PC-3 (cell line): ENCODE measurements around the gene MCU. TPM values are rescaled to one million over a fixed set of nuclear protein-coding genes. Genes with fewer than 3 reads are reported as not detected.

Experiments used
- ATAC-seq: fragments of 200-7000 bp; cut with Tn5 transposase; 2 replicates; pipeline ENCODE4 v1.9.1; 2020; ENCODE audit warnings: mild to moderate bottlenecking, moderate library complexity
- BruUV-seq: library from RNA; stranded (reverse); fragments of 400-500 nt; replicated peaks from 2 replicates; lab custom pipeline; 2021; lab: Mats Ljungman, UMichigan
- CTCF ChIA-PET: fragments of 300-600 bp; sonication (Branson Sonifier 250); formaldehyde crosslinking; loops from one replicate; lab custom pipeline; 2022; ENCODE audit warnings: antibody characterized with exemption; lab: Charles Lee
- POLR2A ChIA-PET: fragments of 300-600 bp; sonication (Branson Sonifier 250); formaldehyde crosslinking; loops from one replicate; lab custom pipeline; 2022; ENCODE audit warnings: antibody characterized with exemption; ENCODE audit not compliant: unreplicated experiment; lab: Charles Lee
- DNase-seq: peaks from one replicate; pipeline ENCODE4 v3.0.0-alpha.2; 2015
- H2AFZ ChIP-seq: fragments of 300-600 bp; sonication (generic); 2 replicates; pipeline ENCODE4 v1.6.0; 2016; ENCODE audit warnings: antibody characterized with exemption, low read length
- H3F3A ChIP-seq: fragments of 300-600 bp; sonication (generic); one replicate; pipeline ENCODE4 v1.6.0; 2017; ENCODE audit warnings: antibody characterized with exemption, low read length, control low read depth, mild to moderate bottlenecking; ENCODE audit not compliant: unreplicated experiment
- H3K27ac ChIP-seq: fragments of 300-600 bp; sonication (generic); 2 replicates; pipeline ENCODE4 v1.5.1; 2016; ENCODE audit warnings: mild to moderate bottlenecking, low read length
- H3K27me3 ChIP-seq: fragments of 300-600 bp; sonication (generic); 2 replicates; pipeline ENCODE4 v1.6.1; 2016; ENCODE audit warnings: low read length, mixed read lengths
- H3K36me3 ChIP-seq: fragments of 300-600 bp; sonication (generic); 2 replicates; pipeline ENCODE4 v1.6.1; 2016; ENCODE audit warnings: low read depth, mixed run types, low read length, mixed read lengths
- H3K4me1 ChIP-seq: fragments of 300-600 bp; sonication (generic); 2 replicates; pipeline ENCODE4 v1.5.1; 2016; ENCODE audit warnings: low read length; ENCODE audit not compliant: insufficient read depth
- H3K4me2 ChIP-seq: fragments of 300-600 bp; sonication (generic); 2 replicates; pipeline ENCODE4 v1.6.0; 2016; ENCODE audit warnings: low read length
- H3K4me3 ChIP-seq: fragments of 300-600 bp; sonication (generic); 2 replicates; pipeline ENCODE4 v1.5.1; 2016; ENCODE audit warnings: mild to moderate bottlenecking, low read length, mixed read lengths
- H3K79me2 ChIP-seq: fragments of 300-600 bp; sonication (generic); 2 replicates; pipeline ENCODE4 v1.6.1; 2017; ENCODE audit warnings: low read length, mixed read lengths
- H3K9ac ChIP-seq: fragments of 300-600 bp; sonication (generic); 2 replicates; pipeline ENCODE4 v1.6.0; 2016; ENCODE audit warnings: mild to moderate bottlenecking, low read length
- H3K9me2 ChIP-seq: fragments of 300-600 bp; sonication (generic); replicated peaks from 2 replicates; pipeline ENCODE4 v1.6.1; 2016; ENCODE audit warnings: mixed run types, low read length, mixed read lengths
- H3K9me3 ChIP-seq: fragments of 300-600 bp; sonication (generic); 2 replicates; pipeline ENCODE4 v1.6.1; 2016; ENCODE audit warnings: low read length, mixed read lengths
- H4K20me1 ChIP-seq: fragments of 300-600 bp; sonication (generic); 2 replicates; pipeline ENCODE4 v1.6.1; 2016; ENCODE audit warnings: low read length, mixed read lengths
- EZH2 ChIP-seq: fragments of 300-600 bp; sonication (generic); IDR thresholded peaks from one replicate; pipeline ENCODE4 v1.6.1; 2017; ENCODE audit warnings: antibody characterized with exemption, mild to moderate bottlenecking, low read length; ENCODE audit not compliant: unreplicated experiment
- EZH2phosphoT487 ChIP-seq: fragments of 300-600 bp; sonication (generic); IDR thresholded peaks from 2 replicates; pipeline ENCODE4 v1.6.1; 2018; ENCODE audit warnings: mild to moderate bottlenecking, antibody characterized with exemption, low read length, borderline replicate concordance
- intact Hi-C: fragments of 100-400 bp; cut with micrococcal nuclease; formaldehyde crosslinking; loops from 2 replicates; pipeline ENCODE4 v1.9.0; 2023
- total RNA-seq: library from RNA; depleted of rRNA; stranded (reverse); fragments of >200 nt; gene quantifications from 2 replicates; pipeline ENCODE4 v1.2.3, GENCODE V29; 2014
- TF ChIP-seq, protein P1 (sequence below): fragments of 300-600 bp; sonication (generic); conservative IDR thresholded peaks from 2 replicates; pipeline ENCODE4 v1.5.1; 2017; ENCODE audit warnings: antibody characterized with exemption, low read depth, mild to moderate bottlenecking, low read length

MCU gene
- total RNA-seq, 1 experiment from 2014 or later: 21.5 TPM

DNA sequence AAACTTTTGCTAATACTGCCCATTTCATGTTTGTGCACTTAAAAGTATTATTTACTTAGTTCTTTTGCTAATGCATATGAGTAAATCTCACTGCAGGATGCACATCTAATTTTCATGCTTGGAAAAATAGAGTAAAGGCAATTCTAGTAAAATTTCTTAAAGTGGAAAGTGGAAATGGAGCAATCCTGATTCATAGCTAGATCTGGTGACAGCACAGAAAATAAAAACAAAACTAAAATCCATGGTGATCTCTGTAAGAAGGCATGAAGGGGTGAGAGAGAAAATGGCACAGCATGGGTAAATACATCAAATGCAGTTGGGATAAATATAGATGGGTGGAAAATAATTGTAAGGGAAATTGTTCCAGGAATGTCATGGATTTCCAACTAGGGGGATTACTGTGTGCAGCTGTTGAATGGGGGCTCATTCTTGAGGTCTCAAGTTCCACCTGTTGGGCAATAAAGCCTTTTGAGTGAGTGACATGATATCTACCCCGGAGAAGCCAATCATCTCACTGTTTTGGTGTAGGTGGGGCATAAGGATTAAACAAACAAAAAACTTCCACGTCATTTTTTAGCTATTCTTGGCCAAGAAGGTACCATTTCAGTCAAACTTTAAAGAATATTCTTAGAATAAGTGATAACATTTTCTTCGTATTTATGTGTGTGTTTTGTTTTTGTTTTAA is 1.7 kb upstream of the MCU start:
- Histone ChIP-seq H3K9me3 (no peaks in the 10 kb centered on the region), H3K4me2 (peak overlapping the region; percentile 26), H3K79me2 (peaks cover 29% of the 10 kb centered on the region), H3F3A (no peaks in the 10 kb centered on the region), H2AFZ (no peak overlapping the region), H3K9me2 (no peaks in the 10 kb centered on the region), H3K27ac (peak overlapping the region; percentile 63), H3K27me3 (no peaks in the 10 kb centered on the region), H3K4me1 (peaks cover 48% of the 10 kb centered on the region), H3K4me3 (no peak overlapping the region), H3K9ac (no peak overlapping the region), H4K20me1 (peaks cover 19% of the 10 kb centered on the region), H3K36me3 (no peaks in the 10 kb centered on the region)
- BruUV-seq: no TSS peak
- ChIA-PET CTCF (no interaction called here), POLR2A (interaction anchor here (0.7 kb wide), 2 partner anchors 20 to 442 kb away, joined by 3 read pairs; no protein-coding TSS in a partner anchor)
- peak; percentile 54 for DNase-seq
- intact Hi-C loops: loop anchor here (1.0 to 5.0 kb wide), 3 partner anchors 47 to 372 kb away; partner anchors contain the start of gene MICU1
- TF ChIP-seq EZH2 (no peak), EZH2phosphoT487 (no peak)
- TF ChIP-seq, protein P1, sequence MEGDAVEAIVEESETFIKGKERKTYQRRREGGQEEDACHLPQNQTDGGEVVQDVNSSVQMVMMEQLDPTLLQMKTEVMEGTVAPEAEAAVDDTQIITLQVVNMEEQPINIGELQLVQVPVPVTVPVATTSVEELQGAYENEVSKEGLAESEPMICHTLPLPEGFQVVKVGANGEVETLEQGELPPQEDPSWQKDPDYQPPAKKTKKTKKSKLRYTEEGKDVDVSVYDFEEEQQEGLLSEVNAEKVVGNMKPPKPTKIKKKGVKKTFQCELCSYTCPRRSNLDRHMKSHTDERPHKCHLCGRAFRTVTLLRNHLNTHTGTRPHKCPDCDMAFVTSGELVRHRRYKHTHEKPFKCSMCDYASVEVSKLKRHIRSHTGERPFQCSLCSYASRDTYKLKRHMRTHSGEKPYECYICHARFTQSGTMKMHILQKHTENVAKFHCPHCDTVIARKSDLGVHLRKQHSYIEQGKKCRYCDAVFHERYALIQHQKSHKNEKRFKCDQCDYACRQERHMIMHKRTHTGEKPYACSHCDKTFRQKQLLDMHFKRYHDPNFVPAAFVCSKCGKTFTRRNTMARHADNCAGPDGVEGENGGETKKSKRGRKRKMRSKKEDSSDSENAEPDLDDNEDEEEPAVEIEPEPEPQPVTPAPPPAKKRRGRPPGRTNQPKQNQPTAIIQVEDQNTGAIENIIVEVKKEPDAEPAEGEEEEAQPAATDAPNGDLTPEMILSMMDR: no peak
- no peak for ATAC-seq

DNA sequence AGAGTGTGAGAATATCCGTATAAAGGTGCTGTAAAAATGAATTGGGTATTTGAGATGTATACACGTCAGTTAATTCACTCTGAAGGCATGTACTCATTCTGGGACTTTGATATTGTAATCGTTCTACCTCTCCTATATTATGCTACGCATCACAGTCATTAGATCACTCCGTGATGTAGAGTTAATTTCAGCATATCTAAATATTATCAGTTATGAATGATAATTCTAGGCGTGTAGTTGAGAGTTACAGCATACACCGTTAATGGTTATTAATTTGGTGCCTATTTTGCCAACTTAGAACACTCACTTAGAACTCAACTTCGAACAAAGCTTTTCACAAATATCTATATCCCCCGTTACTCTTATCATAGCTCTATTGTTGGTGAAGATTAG is 477 bp upstream of the MCU start:
- Histone ChIP-seq H3K9me2 (no peaks in the 10 kb centered on the region), H3K4me3 (peak overlapping the region; percentile 94), H3K4me1 (peaks cover 51% of the 10 kb centered on the region), H3K27me3 (no peaks in the 10 kb centered on the region), H3K79me2 (peaks cover 39% of the 10 kb centered on the region), H2AFZ (peak overlapping the region; percentile 82), H3K4me2 (peak overlapping the region; percentile 86), H3K27ac (no peak overlapping the region), H3F3A (no peaks in the 10 kb centered on the region), H3K9ac (no peak overlapping the region), H3K9me3 (no peaks in the 10 kb centered on the region), H4K20me1 (peaks cover 24% of the 10 kb centered on the region), H3K36me3 (no peaks in the 10 kb centered on the region)
- POLR2A ChIA-PET: interaction anchor here (0.7 to 0.8 kb wide), 3 partner anchors 15 to 127 kb away, joined by 3 to 7 read pairs (median 3); no protein-coding TSS in a partner anchor
- intact Hi-C loops: loop anchor here (5.0 kb wide), 2 partner anchors 46 to 371 kb away; no protein-coding TSS in a partner anchor
- TF ChIP-seq EZH2 (no peak), EZH2phosphoT487 (no peak)
- TF ChIP-seq, protein P1: no peak
- TSS peak; percentile 71 for BruUV-seq
- CTCF ChIA-PET: no interaction called here
- DNase-seq: no peak
- ATAC-seq: no peak

DNA sequence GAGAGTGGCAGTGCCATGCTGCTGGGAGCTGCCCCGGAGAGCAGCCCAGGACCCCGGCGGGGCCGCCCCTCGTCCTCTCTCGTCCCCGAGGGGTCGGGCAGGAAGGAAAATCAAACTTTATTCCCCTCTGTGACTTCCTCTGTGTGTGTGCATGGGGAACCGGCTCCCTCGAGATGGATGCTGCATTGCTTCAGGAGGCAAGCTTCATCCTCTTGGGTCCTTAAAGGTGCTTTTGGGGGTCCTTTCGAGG is 726 bp downstream of the MCU start:
- Histone ChIP-seq H3F3A (no peaks in the 10 kb centered on the region), H4K20me1 (peaks cover 28% of the 10 kb centered on the region), H3K36me3 (no peaks in the 10 kb centered on the region), H3K27ac (no peak overlapping the region; the same call in 1 of the 2 replicates), H3K27me3 (no peaks in the 10 kb centered on the region), H3K4me3 (peak overlapping the region; percentile 94), H3K4me1 (peaks cover 46% of the 10 kb centered on the region), H3K79me2 (peaks cover 51% of the 10 kb centered on the region), H3K9ac (peak overlapping the region; percentile 70), H3K4me2 (peak overlapping the region; percentile 94), H2AFZ (peak overlapping the region; percentile 63; the same call in 1 of the 2 replicates), H3K9me3 (no peaks in the 10 kb centered on the region), H3K9me2 (no peaks in the 10 kb centered on the region)
- ATAC-seq (peak; percentile 1), DNase-seq (no peak)
- ChIA-PET CTCF (interaction anchor here (0.6 to 1.2 kb wide), 2 partner anchors 81 to 142 kb away, joined by 3 to 5 read pairs; no protein-coding TSS in a partner anchor), POLR2A (interaction anchor here (0.6 to 0.7 kb wide), 2 partner anchors 66 to 402 kb away, joined by 5 to 21 read pairs; partner anchors contain the start of gene MICU1)
- TF ChIP-seq, protein P1: no peak
- TF ChIP-seq EZH2 (no peak), EZH2phosphoT487 (no peak)
- intact Hi-C loops: loop anchor here (2.0 to 5.0 kb wide), 3 partner anchors 45 to 370 kb away; no protein-coding TSS in a partner anchor
- BruUV-seq: no TSS peak
